ENCODE data around the gene TMEM184B.

The TMEM184B gene

DNA sequence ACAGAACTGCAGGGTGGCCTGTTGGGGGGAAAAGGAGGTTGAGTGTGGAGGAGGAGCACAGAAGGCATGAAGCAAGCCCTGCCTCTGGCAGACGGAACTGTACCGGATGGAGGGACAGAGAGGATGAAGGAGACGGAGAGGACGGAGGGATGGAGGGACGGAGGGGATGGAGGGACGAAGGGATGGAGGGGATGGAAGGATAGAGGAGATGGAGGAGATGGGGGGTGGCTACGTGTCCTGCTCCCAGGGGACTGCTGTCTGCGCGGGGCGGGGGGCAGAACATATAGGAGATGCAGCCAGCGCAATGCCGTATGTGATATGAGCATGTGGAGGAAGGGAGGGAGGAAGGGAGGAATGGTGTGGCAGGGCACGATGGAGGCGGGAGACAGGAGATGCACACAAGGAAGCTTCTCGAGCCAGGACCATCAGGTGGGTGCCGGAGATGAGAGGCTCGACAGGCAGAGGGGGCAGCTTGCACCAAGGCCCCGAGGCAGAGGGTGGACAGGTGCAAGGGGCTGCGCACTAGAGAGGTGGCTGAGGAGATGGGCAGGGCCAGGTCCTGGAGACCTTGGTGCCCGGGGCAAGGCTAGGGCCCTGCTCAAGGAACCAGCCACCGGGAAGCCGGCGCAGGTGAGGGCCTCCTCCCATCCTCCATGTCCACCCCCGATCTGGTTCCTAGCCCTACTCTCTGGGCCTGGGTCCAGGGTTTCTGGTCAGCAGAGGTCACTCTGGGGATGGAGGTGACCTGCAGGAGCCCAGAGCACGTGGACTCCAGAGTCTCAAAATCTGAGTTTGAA lies 45.8 kb downstream of the TMEM184B start:
- no peak overlapping the region for H3K9ac ChIP-seq (ENCODE audit: insufficient read length, low read depth)
- no peak for DNase-seq (ENCODE audit: low read depth, low spot score)
- H3K36me3 ChIP-seq (ENCODE audit: insufficient read depth, insufficient read length, low read length): peaks cover 75% of the 10 kb centered on the region
- no peak overlapping the region for H3K4me3 ChIP-seq (ENCODE audit: insufficient read length, low read depth)
- H3K27me3 ChIP-seq (ENCODE audit: insufficient read depth, insufficient read length): no peaks in the 10 kb centered on the region
- H3K9me3 ChIP-seq (ENCODE audit: insufficient read depth, low read length): no peaks in the 10 kb centered on the region
- no peak for TF ChIP-seq ZNF274 (IDR thresholded peaks at IDR 0.05; ENCODE audit: low read depth, low read length)
- TF ChIP-seq YY1 (IDR thresholded peaks at IDR 0.05; ENCODE audit: insufficient read depth, insufficient read length): no peak
- no peak for TF ChIP-seq SUZ12 (IDR thresholded peaks at IDR 0.05; ENCODE audit: extremely low read depth, insufficient read depth, insufficient read length)
- peaks cover 6% of the 10 kb centered on the region for H3K4me1 ChIP-seq (ENCODE audit: insufficient read depth, insufficient read length)

DNA sequence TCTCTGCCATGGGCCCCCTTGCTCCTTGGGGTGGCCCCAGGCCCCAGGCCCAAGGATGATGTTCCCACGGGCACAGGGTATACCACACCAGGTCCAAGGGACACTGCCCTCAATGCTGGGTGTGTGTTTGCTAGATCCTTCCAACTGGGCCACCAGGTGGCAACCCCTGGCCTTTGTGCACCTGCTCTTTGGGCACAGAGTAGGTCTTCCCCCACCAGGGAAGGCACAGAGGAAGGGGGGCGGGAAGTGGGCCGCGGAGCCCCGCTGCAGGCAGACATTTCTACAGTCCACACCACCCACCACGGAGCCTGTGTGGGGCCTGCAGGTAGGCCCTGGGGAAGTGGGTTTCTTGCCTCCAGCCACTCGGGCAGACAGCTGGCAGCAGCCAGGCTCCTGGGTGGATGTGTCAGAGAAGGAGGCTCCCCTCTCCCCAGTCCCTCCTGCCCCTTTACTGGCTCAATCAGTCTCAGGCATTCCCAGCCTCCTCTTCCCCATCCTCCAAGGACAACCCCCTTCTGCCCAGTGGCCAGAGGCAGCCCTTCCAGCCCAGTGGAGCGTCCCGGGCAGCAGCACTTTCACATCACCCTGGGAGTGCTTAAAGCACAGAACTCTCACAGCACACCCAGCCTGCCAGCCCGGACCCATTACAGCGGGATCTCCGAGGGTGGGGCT lies 49.4 kb downstream of the TMEM184B start:
- peaks cover 66% of the 10 kb centered on the region for H3K36me3 ChIP-seq (ENCODE audit: insufficient read depth, insufficient read length, low read length)
- no peaks in the 10 kb centered on the region for H3K9me3 ChIP-seq (ENCODE audit: insufficient read depth, low read length)
- peaks cover 14% of the 10 kb centered on the region for H3K4me1 ChIP-seq (ENCODE audit: insufficient read depth, insufficient read length)
- no peak overlapping the region for H3K9ac ChIP-seq (ENCODE audit: insufficient read length, low read depth)
- DNase-seq (ENCODE audit: low read depth, low spot score): no peak
- TF ChIP-seq SUZ12 (IDR thresholded peaks at IDR 0.05; ENCODE audit: extremely low read depth, insufficient read depth, insufficient read length) (no peak), ZNF274 (IDR thresholded peaks at IDR 0.05; ENCODE audit: low read depth, low read length) (no peak), YY1 (IDR thresholded peaks at IDR 0.05; ENCODE audit: insufficient read depth, insufficient read length) (no peak)
- no peak overlapping the region for H3K4me3 ChIP-seq (ENCODE audit: insufficient read length, low read depth)
- H3K27me3 ChIP-seq (ENCODE audit: insufficient read depth, insufficient read length): no peaks in the 10 kb centered on the region

- H3K36me3 ChIP-seq (ENCODE audit: insufficient read depth, insufficient read length, low read length): peaks cover 59% of the 10 kb centered on the region
- peaks cover 17% of the 10 kb centered on the region for H3K4me1 ChIP-seq (ENCODE audit: insufficient read depth, insufficient read length)
- DNase-seq (ENCODE audit: low read depth, low spot score): no peak
- no peaks in the 10 kb centered on the region for H3K9me3 ChIP-seq (ENCODE audit: insufficient read depth, low read length)
- H3K9ac ChIP-seq (ENCODE audit: insufficient read length, low read depth): no peak overlapping the region
- no peak overlapping the region for H3K4me3 ChIP-seq (ENCODE audit: insufficient read length, low read depth)
- no peak for TF ChIP-seq ZNF274 (IDR thresholded peaks at IDR 0.05; ENCODE audit: low read depth, low read length)
- TF ChIP-seq SUZ12 (IDR thresholded peaks at IDR 0.05; ENCODE audit: extremely low read depth, insufficient read depth, insufficient read length): no peak
- TF ChIP-seq YY1 (IDR thresholded peaks at IDR 0.05; ENCODE audit: insufficient read depth, insufficient read length): no peak
- H3K27me3 ChIP-seq (ENCODE audit: insufficient read depth, insufficient read length): no peaks in the 10 kb centered on the region
Observed at GRCh38 chr22:38222797-38223119, 50.1 kb downstream of the TMEM184B start.

GRCh38 chr22:38221908-38222796 lies 50.7 kb downstream of the TMEM184B start:
- no peak overlapping the region for H3K4me3 ChIP-seq (ENCODE audit: insufficient read length, low read depth)

DNA sequence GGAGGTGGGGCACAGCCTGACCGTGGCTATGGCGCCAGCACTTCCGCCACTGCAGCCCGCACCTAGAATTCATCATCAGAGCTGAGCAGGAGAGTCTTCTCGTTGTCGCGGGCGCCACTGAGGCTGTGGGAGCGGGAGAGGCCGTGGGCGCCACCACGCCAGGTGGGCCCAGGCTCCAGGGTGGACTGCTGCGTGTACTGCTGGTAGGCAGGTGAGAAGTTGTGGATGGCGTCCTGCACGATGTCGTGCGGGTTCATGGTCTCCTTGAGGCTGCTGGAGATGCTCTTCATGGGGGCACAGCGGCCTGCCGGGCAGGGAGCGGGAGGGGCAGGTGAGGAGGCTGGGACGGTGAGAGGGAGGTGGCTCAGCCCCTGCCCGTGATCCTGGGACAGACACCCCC lies 51.4 kb downstream of the TMEM184B start:
- no peaks in the 10 kb centered on the region for H3K27me3 ChIP-seq (ENCODE audit: insufficient read depth, insufficient read length)
- H3K36me3 ChIP-seq (ENCODE audit: insufficient read depth, insufficient read length, low read length): peaks cover 48% of the 10 kb centered on the region
- no peak overlapping the region for H3K4me3 ChIP-seq (ENCODE audit: insufficient read length, low read depth)
- no peak for DNase-seq (ENCODE audit: low read depth, low spot score)
- no peaks in the 10 kb centered on the region for H3K9me3 ChIP-seq (ENCODE audit: insufficient read depth, low read length)
- no peak overlapping the region for H3K9ac ChIP-seq (ENCODE audit: insufficient read length, low read depth)
- TF ChIP-seq SUZ12 (IDR thresholded peaks at IDR 0.05; ENCODE audit: extremely low read depth, insufficient read depth, insufficient read length) (no peak), ZNF274 (IDR thresholded peaks at IDR 0.05; ENCODE audit: low read depth, low read length) (no peak), YY1 (IDR thresholded peaks at IDR 0.05; ENCODE audit: insufficient read depth, insufficient read length) (no peak)
- peaks cover 17% of the 10 kb centered on the region for H3K4me1 ChIP-seq (ENCODE audit: insufficient read depth, insufficient read length)

More at GRCh38 chr22:38221908-38222796, 50.7 kb downstream of the TMEM184B start:
- peaks cover 17% of the 10 kb centered on the region for H3K4me1 ChIP-seq (ENCODE audit: insufficient read depth, insufficient read length)
- H3K27me3 ChIP-seq (ENCODE audit: insufficient read depth, insufficient read length): no peaks in the 10 kb centered on the region
- no peak for TF ChIP-seq ZNF274 (IDR thresholded peaks at IDR 0.05; ENCODE audit: low read depth, low read length)
- no peak for TF ChIP-seq YY1 (IDR thresholded peaks at IDR 0.05; ENCODE audit: insufficient read depth, insufficient read length)
- TF ChIP-seq SUZ12 (IDR thresholded peaks at IDR 0.05; ENCODE audit: extremely low read depth, insufficient read depth, insufficient read length): no peak
- H3K9me3 ChIP-seq (ENCODE audit: insufficient read depth, low read length): no peaks in the 10 kb centered on the region
- peaks cover 53% of the 10 kb centered on the region for H3K36me3 ChIP-seq (ENCODE audit: insufficient read depth, insufficient read length, low read length)
- DNase-seq (ENCODE audit: low read depth, low spot score): no peak
- H3K9ac ChIP-seq (ENCODE audit: insufficient read length, low read depth): no peak overlapping the region

DNA sequence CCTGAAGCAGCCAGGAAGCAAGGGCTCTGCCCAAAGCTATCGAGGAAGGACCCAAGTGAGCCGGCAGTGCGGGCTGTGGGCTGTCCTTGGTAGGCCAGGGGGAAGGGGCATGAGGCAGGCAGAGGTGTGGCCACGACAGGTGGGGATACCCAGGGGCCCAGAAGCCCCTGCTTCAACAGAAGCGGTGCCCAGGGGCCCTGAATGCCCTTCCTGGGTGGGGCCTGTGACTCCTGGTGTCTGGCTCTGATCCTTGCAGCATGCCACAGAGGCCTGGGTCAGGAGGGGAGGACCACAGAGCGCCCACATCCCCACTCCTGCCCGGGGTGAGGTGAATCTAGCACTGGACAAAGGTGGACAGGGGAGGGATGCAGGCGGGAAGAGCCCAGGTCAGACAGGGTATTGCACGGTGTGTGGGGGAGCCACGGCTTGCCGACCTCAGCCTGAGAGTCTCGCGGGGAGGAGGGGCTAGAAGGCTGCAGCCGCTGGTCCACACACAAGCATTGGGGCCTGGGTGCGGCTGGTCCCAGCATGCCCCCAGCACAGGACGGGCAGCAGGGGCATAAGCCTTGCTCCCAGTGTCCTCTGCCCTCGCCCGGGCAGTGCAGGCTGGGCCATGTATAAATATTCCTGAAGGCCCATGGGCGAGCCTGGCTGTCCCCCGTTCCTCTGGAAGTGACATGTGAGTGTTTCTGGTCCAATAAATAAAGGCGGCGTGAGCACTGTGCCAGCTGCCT lies 52.0 kb downstream of the TMEM184B start:
- Histone ChIP-seq H3K36me3 (ENCODE audit: insufficient read depth, insufficient read length, low read length) (peaks cover 48% of the 10 kb centered on the region), H3K9me3 (ENCODE audit: insufficient read depth, low read length) (no peaks in the 10 kb centered on the region), H3K4me3 (ENCODE audit: insufficient read length, low read depth) (no peak overlapping the region), H3K9ac (ENCODE audit: insufficient read length, low read depth) (peak overlapping the region; percentile 21), H3K27me3 (ENCODE audit: insufficient read depth, insufficient read length) (no peaks in the 10 kb centered on the region), H3K4me1 (ENCODE audit: insufficient read depth, insufficient read length) (peaks cover 17% of the 10 kb centered on the region)
- DNase-seq (ENCODE audit: low read depth, low spot score): no peak
- no peak for TF ChIP-seq YY1 (IDR thresholded peaks at IDR 0.05; ENCODE audit: insufficient read depth, insufficient read length)

All from NT2/D1 (cell line).